Endothelial cell of umbilical vein (primary cell): ENCODE measurements around the gene AQP2. TPM values are rescaled to one million over a fixed set of nuclear protein-coding genes. Genes with fewer than 3 reads are reported as not detected.

Experiments used
- BruUV-seq: library from RNA; stranded (reverse); fragments of 400-500 nt; replicated peaks from 2 replicates; lab custom pipeline; 2021; lab: Mats Ljungman, UMichigan
- CTCF ChIA-PET: fragments of 300-600, 350-600 bp; sonication (Branson Sonifier 250); formaldehyde crosslinking; loops from one replicate; lab custom pipeline; 2021; ENCODE audit warnings: antibody characterized with exemption, inconsistent platforms; lab: Charles Lee
- POLR2A ChIA-PET: fragments of 300-600, 350-600 bp; sonication (Branson Sonifier 250); formaldehyde crosslinking; loops from one replicate; lab custom pipeline; 2021; ENCODE audit warnings: antibody characterized with exemption, inconsistent platforms; lab: Charles Lee
- DNase-seq: peaks from one replicate; pipeline ENCODE4 v3.0.0-alpha.2; 2011; ENCODE audit warnings: low read depth, low spot score
- FAIRE-seq: peaks from 2 replicates; lab custom pipeline; 2011; peaks lifted over from hg19 to GRCh38; lab: Jason Lieb, UNC
- H2AFZ ChIP-seq: 2 replicates; pipeline ENCODE4 v1.6.0; 2012; ENCODE audit warnings: low read depth, low read length, control low read depth, inconsistent platforms
- H3K27ac ChIP-seq: 2 replicates; pipeline ENCODE4 v1.5.1; 2011; ENCODE audit warnings: low read depth, mild to moderate bottlenecking, control low read depth, low read length, moderate library complexity; ENCODE audit not compliant: insufficient read depth
- H3K27me3 ChIP-seq, 2 experiments: 2 replicates each; pipeline versions ENCODE4 v1.6.0 to v1.6.1; 2011; ENCODE audit warnings: low read length in 2 of 2, mixed read lengths in 1 of 2; ENCODE audit not compliant: control insufficient read depth in 2 of 2, insufficient read depth in 2 of 2
- H3K36me3 ChIP-seq, 2 experiments: 2 replicates in 1 of 2; 3 replicates in 1 of 2; pipeline ENCODE4 v1.5.1; 2011; ENCODE audit warnings: low read length in 2 of 2, mild to moderate bottlenecking in 1 of 2, moderate library complexity in 1 of 2; ENCODE audit not compliant: control insufficient read depth in 2 of 2, insufficient read depth in 2 of 2; ENCODE audit errors: extremely low read depth in 1 of 2
- H3K4me1 ChIP-seq: 3 replicates; pipeline ENCODE4 v1.5.1; 2011; ENCODE audit warnings: mild to moderate bottlenecking, low read length; ENCODE audit not compliant: control insufficient read depth, insufficient read depth; ENCODE audit errors: extremely low read depth
- H3K4me2 ChIP-seq: 2 replicates; pipeline ENCODE4 v1.6.1; 2011; ENCODE audit warnings: low read length, control low read depth, mixed read lengths; ENCODE audit not compliant: insufficient read depth
- H3K4me3 ChIP-seq, 3 experiments: fragments of 200-600 bp in 1 of 3; sonication (generic), shearing (Covaris generic) in 1 of 3; replicated peaks in 1 of 3; 2 replicates each; pipeline ENCODE4 v1.5.1; 2011 to 2016; ENCODE audit warnings: control low read depth in 3 of 3, low read length in 3 of 3, mild to moderate bottlenecking in 2 of 3, inconsistent platforms in 1 of 3, low read depth in 1 of 3, moderate library complexity in 1 of 3; ENCODE audit not compliant: insufficient read depth in 1 of 3
- H3K79me2 ChIP-seq: 2 replicates; pipeline ENCODE4 v1.6.0; 2012; ENCODE audit warnings: low read length, inconsistent platforms; ENCODE audit not compliant: control insufficient read depth, insufficient read depth
- H3K9ac ChIP-seq: replicated peaks from 2 replicates; pipeline ENCODE3; 2011; ENCODE audit warnings: low read length, control low read depth; ENCODE audit not compliant: insufficient read depth; ENCODE audit errors: extremely low read depth
- H3K9me1 ChIP-seq: replicated peaks from 3 replicates; pipeline ENCODE4 v1.6.0; 2011; ENCODE audit warnings: mild to moderate bottlenecking, low read length; ENCODE audit not compliant: control insufficient read depth, insufficient read depth; ENCODE audit errors: extremely low read depth
- H3K9me3 ChIP-seq: replicated peaks from 2 replicates; pipeline ENCODE4 v1.5.1; 2012; ENCODE audit warnings: low read length, inconsistent platforms; ENCODE audit not compliant: control insufficient read depth, insufficient read depth
- H4K20me1 ChIP-seq: replicated peaks from 2 replicates; pipeline ENCODE3; 2011; ENCODE audit warnings: mild to moderate bottlenecking, low read length; ENCODE audit not compliant: control insufficient read depth, insufficient read depth; ENCODE audit errors: extremely low read depth
- EZH2 ChIP-seq: IDR thresholded peaks from 2 replicates; pipeline ENCODE4 v1.6.1; 2012; ENCODE audit warnings: borderline replicate concordance, low read depth, mild to moderate bottlenecking, moderate library complexity, low read length, inconsistent platforms; ENCODE audit not compliant: severe bottlenecking
- FOS ChIP-seq: IDR thresholded peaks from 2 replicates; pipeline ENCODE4 v1.6.1; 2011; ENCODE audit warnings: mild to moderate bottlenecking, low read length, moderate library complexity, borderline replicate concordance; ENCODE audit not compliant: insufficient read depth
- GATA2 ChIP-seq: IDR thresholded peaks from 2 replicates; pipeline ENCODE4 v1.7.0; 2011; ENCODE audit warnings: low read depth, mild to moderate bottlenecking, moderate library complexity, mixed read lengths, low read length; ENCODE audit not compliant: insufficient read length, insufficient read depth
- JUN ChIP-seq: IDR thresholded peaks from 2 replicates; pipeline ENCODE4 v1.6.1; 2011; ENCODE audit warnings: borderline replicate concordance, low read depth; ENCODE audit not compliant: insufficient read length, insufficient read depth
- MYC ChIP-seq: IDR thresholded peaks from one replicate; pipeline ENCODE4 v1.6.1; 2011; ENCODE audit warnings: mild to moderate bottlenecking, low read depth, low read length
- POLR2A ChIP-seq: IDR thresholded peaks from 2 replicates; pipeline ENCODE4 v1.6.1; 2012; ENCODE audit warnings: low read depth, mild to moderate bottlenecking, control low read depth, low read length
- POLR2AphosphoS5 ChIP-seq: IDR thresholded peaks from 2 replicates; pipeline ENCODE4 v1.6.1; 2012; ENCODE audit warnings: low read depth, mild to moderate bottlenecking, control low read depth, low read length, moderate library complexity; ENCODE audit not compliant: insufficient read depth
- dilution Hi-C: fragments of 300-500 bp; cut with MboI; formaldehyde crosslinking; loops from one replicate; pipeline ENCODE4 v1.15.0; 2019; ENCODE audit warnings: low sequenced_read_pairs; ENCODE audit not compliant: extremely low pct_ligation_motif_present
- intact Hi-C: fragments of 100-400 bp; cut with micrococcal nuclease; formaldehyde crosslinking; loops from one replicate; pipeline ENCODE4 v1.10.0; 2022
- polyA plus RNA-seq, 4 experiments: library from polyadenylated mRNA; depleted of rRNA in 3 of 4; stranded (reverse) in 3 of 4; unstranded in 1 of 4; fragments of >200 nt; gene quantifications; 2 replicates each; pipeline versions ENCODE4 v1.2.1 to v1.2.3, GENCODE V29; 2011 to 2012; ENCODE audit warnings: missing spikeins in 1 of 4
- total RNA-seq: library from RNA; stranded (reverse); gene quantifications from 2 replicates; pipeline ENCODE4 v1.2.3, GENCODE V29; 2021
- TF ChIP-seq, protein P1 (sequence below): IDR thresholded peaks from 2 replicates; pipeline ENCODE4 v1.6.1; 2011; ENCODE audit not compliant: insufficient read depth, insufficient read length
- TF ChIP-seq, protein P2 (sequence below), 2 donors: IDR thresholded peaks; 1 replicate in 1 of 2; 2 replicates in 1 of 2; pipeline ENCODE4 v1.5.1; 2011; ENCODE audit warnings: low read length in 2 of 2, mild to moderate bottlenecking in 2 of 2, moderate library complexity in 2 of 2, control low read depth in 1 of 2, inconsistent platforms in 1 of 2, low read depth in 1 of 2; ENCODE audit not compliant: insufficient read depth in 1 of 2; ENCODE audit errors: extremely low read depth in 1 of 2

AQP2 gene
- total and polyA plus RNA-seq, 2 donors (not counting 3 experiments of a cell fraction or from before 2014, with no cell fraction given), result not detected

- no peaks in the 10 kb centered on the region for H3K79me2 ChIP-seq
- no peak overlapping the region for H3K9ac ChIP-seq
- intact Hi-C loops (loop anchor here (2.0 to 5.0 kb wide), 3 partner anchors 19 to 211 kb away; no protein-coding TSS in a partner anchor), dilution Hi-C loops (loop anchor here (25.0 kb wide), 1 partner anchor 96 kb away; the partner anchor contains the start of gene ASIC1)
- DNase-seq, result no peak
- no peak overlapping the region for H3K27ac ChIP-seq
- H3K27me3 ChIP-seq, result peaks cover 14 to 18% of the 10 kb centered on the region in 2 experiments
- no peak overlapping the region for H3K4me2 ChIP-seq
- H3K9me1 ChIP-seq, result no peaks in the 10 kb centered on the region
- H3K36me3 ChIP-seq, result no peaks in the 10 kb centered on the region
- no peaks in the 10 kb centered on the region for H4K20me1 ChIP-seq
- H2AFZ ChIP-seq, result no peak overlapping the region
- peaks cover 12% of the 10 kb centered on the region for H3K4me1 ChIP-seq
- POLR2A ChIA-PET, result interaction anchor here (0.6 kb wide), 1 partner anchor 97 kb away, joined by 5 read pairs; no protein-coding TSS in a partner anchor
- H3K4me3 ChIP-seq, result no peak overlapping the region
- no peaks in the 10 kb centered on the region for H3K9me3 ChIP-seq
- BruUV-seq, result no TSS peak
- no peak for FAIRE-seq
- CTCF ChIA-PET, result interaction anchor here (1.2 to 11.4 kb wide), 18 partner anchors 8 to 109 kb away, joined by 3 to 317 read pairs (median 14); partner anchors contain the start of genes ASIC1 and RACGAP1
- TF ChIP-seq, protein P1, sequence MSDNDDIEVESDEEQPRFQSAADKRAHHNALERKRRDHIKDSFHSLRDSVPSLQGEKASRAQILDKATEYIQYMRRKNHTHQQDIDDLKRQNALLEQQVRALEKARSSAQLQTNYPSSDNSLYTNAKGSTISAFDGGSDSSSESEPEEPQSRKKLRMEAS, result no peak
- TF ChIP-seq EZH2 (no peak), JUN (no peak), GATA2 (no peak), FOS (no peak), POLR2AphosphoS5 (no peak), MYC (no peak), POLR2A (no peak)
- TF ChIP-seq, protein P2, sequence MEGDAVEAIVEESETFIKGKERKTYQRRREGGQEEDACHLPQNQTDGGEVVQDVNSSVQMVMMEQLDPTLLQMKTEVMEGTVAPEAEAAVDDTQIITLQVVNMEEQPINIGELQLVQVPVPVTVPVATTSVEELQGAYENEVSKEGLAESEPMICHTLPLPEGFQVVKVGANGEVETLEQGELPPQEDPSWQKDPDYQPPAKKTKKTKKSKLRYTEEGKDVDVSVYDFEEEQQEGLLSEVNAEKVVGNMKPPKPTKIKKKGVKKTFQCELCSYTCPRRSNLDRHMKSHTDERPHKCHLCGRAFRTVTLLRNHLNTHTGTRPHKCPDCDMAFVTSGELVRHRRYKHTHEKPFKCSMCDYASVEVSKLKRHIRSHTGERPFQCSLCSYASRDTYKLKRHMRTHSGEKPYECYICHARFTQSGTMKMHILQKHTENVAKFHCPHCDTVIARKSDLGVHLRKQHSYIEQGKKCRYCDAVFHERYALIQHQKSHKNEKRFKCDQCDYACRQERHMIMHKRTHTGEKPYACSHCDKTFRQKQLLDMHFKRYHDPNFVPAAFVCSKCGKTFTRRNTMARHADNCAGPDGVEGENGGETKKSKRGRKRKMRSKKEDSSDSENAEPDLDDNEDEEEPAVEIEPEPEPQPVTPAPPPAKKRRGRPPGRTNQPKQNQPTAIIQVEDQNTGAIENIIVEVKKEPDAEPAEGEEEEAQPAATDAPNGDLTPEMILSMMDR (IDR thresholded peaks at IDR 0.05; ENCODE audit: extremely low read depth in 1 of 2, insufficient read depth in 1 of 2, low read depth in 1 of 2, low read length in 2 of 2), result no peak
Observed at GRCh38 chr12:49965836-49966235, 15.3 kb downstream of the AQP2 start.
